ENCODE data around the gene NKX3-2. TPM values are rescaled to one million over a fixed set of nuclear protein-coding genes. Genes with fewer than 3 reads are reported as not detected.

The NKX3-2 gene
- total RNA-seq, 1 experiment from 2014 or later, result 0.12 TPM

DNA sequence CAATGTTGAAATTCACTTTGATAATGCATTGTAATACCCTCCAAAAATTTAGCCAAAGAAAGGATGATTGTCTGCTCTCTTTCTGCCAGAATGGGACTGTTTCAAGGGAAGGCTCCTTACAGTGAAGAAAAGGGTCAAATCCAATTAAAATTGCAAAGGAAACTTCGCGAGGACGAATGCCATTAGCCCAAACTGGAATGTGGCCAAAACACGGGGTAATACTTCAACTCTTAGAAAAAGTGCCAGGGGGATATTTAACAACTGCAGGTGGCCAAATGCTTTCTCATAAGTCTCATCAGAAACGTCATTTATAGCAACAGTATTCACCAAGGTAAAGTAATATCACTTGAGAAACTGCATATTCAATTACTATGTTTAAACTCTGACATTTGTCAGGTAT, 29.0 kb downstream of the NKX3-2 start:
- no peak for DNase-seq (ENCODE audit: extremely low read depth, low read depth)

- no peak for DNase-seq (ENCODE audit: extremely low read depth, low read depth)
Observed at GRCh38 chr4:13514722-13515121, 29.6 kb downstream of the NKX3-2 start.

- DNase-seq (ENCODE audit: extremely low read depth, low read depth), result no peak
Observed at GRCh38 chr4:13511101-13511500, 33.2 kb downstream of the NKX3-2 start.

DNA sequence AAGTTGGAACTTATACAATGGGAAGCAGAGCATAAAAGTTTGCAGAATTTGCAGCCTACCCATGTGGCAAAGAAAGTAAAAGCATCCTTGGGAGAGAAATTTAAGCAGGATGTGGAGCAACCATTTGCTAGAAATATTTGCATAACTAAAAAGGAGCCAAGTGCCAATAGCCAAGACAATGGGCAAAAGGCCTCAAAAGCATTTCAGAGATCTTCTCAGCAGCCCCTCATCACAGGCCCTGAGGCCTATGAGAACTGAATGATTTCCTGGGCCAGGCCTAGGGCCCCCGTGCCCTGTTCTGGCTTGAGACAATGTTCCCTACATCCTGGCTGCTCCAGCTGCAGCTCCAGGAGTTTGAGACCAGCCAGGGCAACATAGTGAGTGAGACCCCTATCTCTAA, 34.9 kb downstream of the NKX3-2 start:
- no peak for DNase-seq (ENCODE audit: extremely low read depth, low read depth)

DNA sequence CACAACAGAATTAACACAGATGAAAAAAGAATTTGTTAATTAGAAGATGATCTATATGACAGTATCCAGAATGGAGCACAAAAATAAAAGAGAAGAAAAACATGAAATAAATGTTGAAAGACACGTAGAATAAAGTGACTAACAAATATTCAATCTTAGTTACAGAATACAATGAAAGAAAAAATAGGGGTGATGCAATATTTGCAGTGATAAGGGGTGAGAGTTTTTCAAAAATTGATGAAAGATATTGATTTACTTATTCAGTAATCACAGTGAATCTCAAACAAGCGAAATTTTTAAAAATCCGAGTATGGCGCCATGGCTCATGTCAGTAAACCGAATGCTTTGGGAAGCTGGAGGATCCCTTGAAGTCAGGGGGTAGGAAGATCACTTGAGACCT, 39.9 kb downstream of the NKX3-2 start:
- DNase-seq (ENCODE audit: extremely low read depth, low read depth), result no peak

- DNase-seq (ENCODE audit: extremely low read depth, low read depth), result no peak
Observed at GRCh38 chr4:13498469-13498868, 45.8 kb downstream of the NKX3-2 start.

GRCh38 chr4:13496605-13497004, 47.7 kb downstream of the NKX3-2 start:
- DNase-seq (ENCODE audit: extremely low read depth, low read depth), result no peak

DNA sequence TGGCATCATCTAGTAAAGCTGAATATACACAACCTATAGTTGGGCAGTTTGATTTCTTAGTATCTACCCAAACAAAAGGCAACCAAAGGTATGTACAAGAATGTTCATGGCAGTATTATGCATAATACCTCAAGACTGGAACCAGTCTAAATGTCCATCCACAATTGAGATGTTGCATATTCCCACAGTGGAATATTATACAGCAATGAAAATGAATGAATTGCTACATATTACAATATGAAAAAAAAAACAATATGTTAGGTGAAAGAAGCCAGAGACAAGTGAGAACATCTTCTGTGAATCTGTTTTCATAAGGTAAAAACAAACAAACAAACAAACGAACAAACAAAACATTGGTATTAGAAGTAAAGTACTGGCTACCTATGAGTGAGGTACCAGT, 48.6 kb downstream of the NKX3-2 start:
- no peak for DNase-seq (ENCODE audit: extremely low read depth, low read depth)

- no peak for DNase-seq (ENCODE audit: extremely low read depth, low read depth)
Observed at GRCh38 chr4:13493793-13494192, 50.5 kb downstream of the NKX3-2 start.

GRCh38 chr4:13492747-13493146, 51.6 kb downstream of the NKX3-2 start:
- DNase-seq (ENCODE audit: extremely low read depth, low read depth), result no peak

Other genes with a start within 250 kb of the NKX3-2 start
- 10.8 and 17.2 TPM in 2 replicates for gene RAB28, start 60.2 kb downstream of the NKX3-2 start, total RNA-seq (2014; rRNA removed; shearing (Covaris generic))
- 12.3 and 14.3 TPM in 2 replicates for gene BOD1L1, start 83.2 kb upstream of the NKX3-2 start, total RNA-seq (2014; rRNA removed; shearing (Covaris generic))

Data from NCI-H460 (cell line).